NCI-H2227 (cell line): ENCODE results near the gene DTX3.

Experiments
- DNase-seq: peaks from one replicate; lab custom pipeline; 2025; ENCODE audit not compliant: unreplicated experiment; lab: John Stamatoyannopoulos, UW

Gene DTX3

GRCh38 chr12:57619434-57620244, 15.0 kb downstream of the DTX3 start:
- DNase-seq, result no peak

GRCh38 chr12:57620245-57620935, 15.8 kb downstream of the DTX3 start:
- DNase-seq, result no peak

- DNase-seq, result no peak
Measured at GRCh38 chr12:57620936-57621496, 16.4 kb downstream of the DTX3 start.

GRCh38 chr12:57621497-57622292, 17.1 kb downstream of the DTX3 start:
- DNase-seq, result peak; percentile 56

- no peak for DNase-seq
Measured at GRCh38 chr12:57622293-57623245, 17.9 kb downstream of the DTX3 start.

- no peak for DNase-seq
Measured at GRCh38 chr12:57623385-57623784, 18.8 kb downstream of the DTX3 start.

GRCh38 chr12:57623811-57624390, 19.3 kb downstream of the DTX3 start:
- no peak for DNase-seq

- DNase-seq, result no peak
Measured at GRCh38 chr12:57624441-57625220, 20.0 kb downstream of the DTX3 start.

GRCh38 chr12:57625261-57626032, 20.8 kb downstream of the DTX3 start:
- DNase-seq, result no peak

GRCh38 chr12:57626111-57626920, 21.7 kb downstream of the DTX3 start:
- no peak for DNase-seq

GRCh38 chr12:57626921-57627445, 22.4 kb downstream of the DTX3 start:
- no peak for DNase-seq

- no peak for DNase-seq
Measured at GRCh38 chr12:57627501-57628279, 23.1 kb downstream of the DTX3 start.

- no peak for DNase-seq
Measured at GRCh38 chr12:57628280-57629191, 23.9 kb downstream of the DTX3 start.

- no peak for DNase-seq
Measured at GRCh38 chr12:57629897-57630471, 25.4 kb downstream of the DTX3 start.

GRCh38 chr12:57630891-57631433, 26.3 kb downstream of the DTX3 start:
- no peak for DNase-seq
